Measurements from ENCODE around the gene SLC9A3. TPM values are rescaled to one million over a fixed set of nuclear protein-coding genes. Genes with fewer than 3 reads are reported as not detected.

The SLC9A3 gene
- polyA plus RNA-seq, 1 of the 3 experiments (the other 2 are of a cell fraction), result 1.9 TPM

- POLR2A ChIA-PET, result no interaction called here
- H3K9me3 ChIP-seq, result no peaks in the 10 kb centered on the region
- no peak for DNase-seq
- H3K9me2 ChIP-seq, result no peaks in the 10 kb centered on the region
- H3K27me3 ChIP-seq (ENCODE audit: insufficient read depth), result peaks cover 20% of the 10 kb centered on the region; the same call in 1 of the 2 replicates
- 54% methylated on average over 19 of the region's 31 CpGs for WGBS (ENCODE audit: low lambda C conversion rate)
- H3K79me2 ChIP-seq (ENCODE audit: insufficient read depth), result no peaks in the 10 kb centered on the region
- H3K4me2 ChIP-seq, result no peak overlapping the region
- H3K4me1 ChIP-seq (ENCODE audit: control insufficient read depth in 1 of 2, insufficient read depth in 2 of 2, low read depth in 1 of 2, low read length in 1 of 2), result no peaks in the 10 kb centered on the region
- H3K4me3 ChIP-seq (ENCODE audit: low read depth in 2 of 2, low read length in 1 of 2), result no peak overlapping the region
- no peak overlapping the region for H2AFZ ChIP-seq (ENCODE audit: low read depth)
- TF ChIP-seq RAD21 (IDR thresholded peaks at IDR 0.05; ENCODE audit: low read length) (no peak), NRF1 (IDR thresholded peaks at IDR 0.05; ENCODE audit: low read depth, low read length) (no peak), ELF1 (IDR thresholded peaks at IDR 0.05) (no peak), TAF1 (IDR thresholded peaks at IDR 0.05; ENCODE audit: borderline replicate concordance, low read depth, low read length) (no peak), RFX5 (IDR thresholded peaks at IDR 0.05; ENCODE audit: low read length) (no peak), MXI1 (IDR thresholded peaks at IDR 0.05; ENCODE audit: low read depth, low read length) (no peak), POLR2AphosphoS5 (IDR thresholded peaks at IDR 0.05; ENCODE audit: low read depth, low read length) (no peak), TCF12 (IDR thresholded peaks at IDR 0.05) (no peak), FOXM1 (IDR thresholded peaks at IDR 0.05; ENCODE audit: low read depth) (no peak), JUND (IDR thresholded peaks at IDR 0.05) (no peak)
- TF ChIP-seq, protein P1, sequence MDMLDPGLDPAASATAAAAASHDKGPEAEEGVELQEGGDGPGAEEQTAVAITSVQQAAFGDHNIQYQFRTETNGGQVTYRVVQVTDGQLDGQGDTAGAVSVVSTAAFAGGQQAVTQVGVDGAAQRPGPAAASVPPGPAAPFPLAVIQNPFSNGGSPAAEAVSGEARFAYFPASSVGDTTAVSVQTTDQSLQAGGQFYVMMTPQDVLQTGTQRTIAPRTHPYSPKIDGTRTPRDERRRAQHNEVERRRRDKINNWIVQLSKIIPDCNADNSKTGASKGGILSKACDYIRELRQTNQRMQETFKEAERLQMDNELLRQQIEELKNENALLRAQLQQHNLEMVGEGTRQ (IDR thresholded peaks at IDR 0.05; ENCODE audit: borderline replicate concordance, low read depth, low read length), result no peak
- H3K36me3 ChIP-seq (replicated peaks in 1 of 2; ENCODE audit: control insufficient read depth in 1 of 2, insufficient read depth in 2 of 2, low read length in 1 of 2), result no peaks in the 10 kb centered on the region
- no peaks in the 10 kb centered on the region for H4K20me1 ChIP-seq (ENCODE audit: insufficient read depth)
- no peak overlapping the region for H3K9ac ChIP-seq
- no peaks in the 10 kb centered on the region for H3F3A ChIP-seq (replicated peaks; ENCODE audit: insufficient read depth)
- CTCF ChIA-PET, result no interaction called here
- H3K27ac ChIP-seq (ENCODE audit: low read depth in 2 of 2, low read length in 1 of 2), result no peak overlapping the region
Measured at GRCh38 chr5:513216-514100, 10.8 kb downstream of the SLC9A3 start.

DNA sequence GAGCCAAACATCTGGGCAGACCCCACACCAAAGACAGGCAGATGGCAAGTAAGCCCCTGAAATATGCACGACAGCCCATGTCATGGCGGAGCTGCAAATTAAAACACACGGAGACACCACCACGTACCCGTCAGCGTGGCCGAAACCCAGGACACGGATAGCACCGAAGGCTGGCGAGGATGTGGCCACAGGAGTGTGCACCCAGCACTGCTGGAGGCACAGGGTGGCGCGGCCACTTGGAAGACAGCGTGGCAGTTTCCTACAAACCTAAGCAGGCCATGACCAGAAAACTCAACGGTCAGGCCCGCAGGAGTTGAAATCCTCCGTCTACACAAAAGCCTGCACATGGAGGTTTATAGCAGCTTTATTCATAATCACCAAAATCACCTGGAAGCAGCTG lies 12.8 kb downstream of the SLC9A3 start:
- H2AFZ ChIP-seq (ENCODE audit: low read depth), result no peak overlapping the region
- H3K9me2 ChIP-seq, result no peaks in the 10 kb centered on the region
- CTCF ChIA-PET, result interaction anchor here (1.2 kb wide), 1 partner anchor 16 kb away, joined by 3 read pairs; no protein-coding TSS in a partner anchor
- H3K79me2 ChIP-seq (ENCODE audit: insufficient read depth), result no peaks in the 10 kb centered on the region
- no peak for DNase-seq
- peaks cover 15% of the 10 kb centered on the region; the same call in 1 of the 2 replicates for H3K27me3 ChIP-seq (ENCODE audit: insufficient read depth)
- H3K9me3 ChIP-seq, result no peaks in the 10 kb centered on the region
- no peak overlapping the region for H3K4me3 ChIP-seq (ENCODE audit: low read depth in 2 of 2, low read length in 1 of 2)
- H3K9ac ChIP-seq, result no peak overlapping the region
- H3K36me3 ChIP-seq (replicated peaks in 1 of 2; ENCODE audit: control insufficient read depth in 1 of 2, insufficient read depth in 2 of 2, low read length in 1 of 2), result no peaks in the 10 kb centered on the region
- WGBS (ENCODE audit: low lambda C conversion rate), result 63% methylated on average over 12 of the region's 16 CpGs
- POLR2A ChIA-PET, result no interaction called here
- H3F3A ChIP-seq (replicated peaks; ENCODE audit: insufficient read depth), result no peaks in the 10 kb centered on the region
- no peak overlapping the region for H3K4me2 ChIP-seq
- H3K27ac ChIP-seq (ENCODE audit: low read depth in 2 of 2, low read length in 1 of 2), result no peak overlapping the region
- H4K20me1 ChIP-seq (ENCODE audit: insufficient read depth), result no peaks in the 10 kb centered on the region
- no peaks in the 10 kb centered on the region for H3K4me1 ChIP-seq (ENCODE audit: control insufficient read depth in 1 of 2, insufficient read depth in 2 of 2, low read depth in 1 of 2, low read length in 1 of 2)
- TF ChIP-seq NFIC (IDR thresholded peaks at IDR 0.05; ENCODE audit: borderline replicate concordance) (no peak), REST (IDR thresholded peaks at IDR 0.05; ENCODE audit: low read depth, low read length) (no peak), POLR2AphosphoS5 (IDR thresholded peaks at IDR 0.05; ENCODE audit: low read depth, low read length) (no peak), TEAD4 (IDR thresholded peaks at IDR 0.05; ENCODE audit: borderline replicate concordance, insufficient read depth) (no peak), RAD21 (IDR thresholded peaks at IDR 0.05; ENCODE audit: low read length) (no peak), USF1 (IDR thresholded peaks at IDR 0.05; ENCODE audit: borderline replicate concordance, low read depth) (no peak), CHD2 (IDR thresholded peaks at IDR 0.05; ENCODE audit: low read length, partially characterized antibody) (no peak), EZH2phosphoT487 (IDR thresholded peaks at IDR 0.05; ENCODE audit: borderline replicate concordance, low read depth) (no peak)
- TF ChIP-seq, protein P2, sequence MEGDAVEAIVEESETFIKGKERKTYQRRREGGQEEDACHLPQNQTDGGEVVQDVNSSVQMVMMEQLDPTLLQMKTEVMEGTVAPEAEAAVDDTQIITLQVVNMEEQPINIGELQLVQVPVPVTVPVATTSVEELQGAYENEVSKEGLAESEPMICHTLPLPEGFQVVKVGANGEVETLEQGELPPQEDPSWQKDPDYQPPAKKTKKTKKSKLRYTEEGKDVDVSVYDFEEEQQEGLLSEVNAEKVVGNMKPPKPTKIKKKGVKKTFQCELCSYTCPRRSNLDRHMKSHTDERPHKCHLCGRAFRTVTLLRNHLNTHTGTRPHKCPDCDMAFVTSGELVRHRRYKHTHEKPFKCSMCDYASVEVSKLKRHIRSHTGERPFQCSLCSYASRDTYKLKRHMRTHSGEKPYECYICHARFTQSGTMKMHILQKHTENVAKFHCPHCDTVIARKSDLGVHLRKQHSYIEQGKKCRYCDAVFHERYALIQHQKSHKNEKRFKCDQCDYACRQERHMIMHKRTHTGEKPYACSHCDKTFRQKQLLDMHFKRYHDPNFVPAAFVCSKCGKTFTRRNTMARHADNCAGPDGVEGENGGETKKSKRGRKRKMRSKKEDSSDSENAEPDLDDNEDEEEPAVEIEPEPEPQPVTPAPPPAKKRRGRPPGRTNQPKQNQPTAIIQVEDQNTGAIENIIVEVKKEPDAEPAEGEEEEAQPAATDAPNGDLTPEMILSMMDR (IDR thresholded peaks at IDR 0.05), result no peak
- TF ChIP-seq, protein P1 (IDR thresholded peaks at IDR 0.05; ENCODE audit: borderline replicate concordance, low read depth, low read length), result no peak
